Neural crest cell (in vitro differentiated cells): ENCODE data around the gene ZC3HAV1. TPM values are rescaled to one million over a fixed set of nuclear protein-coding genes. Genes with fewer than 3 reads are reported as not detected.
A peak's percentile ranks its signal among the peaks of the same experiment; 100 is the strongest.

ENCODE experiments used
- DNase-seq: peaks from one replicate; pipeline ENCODE4 v3.0.0; 2021; ENCODE audit warnings: low read depth, mixed read lengths, low spot score
- H3K27ac Mint-ChIP-seq: one replicate; pipeline ENCODE4 v1.8.0; 2021; ENCODE audit warnings: mild to moderate bottlenecking, mixed read lengths; ENCODE audit not compliant: unreplicated experiment
- H3K27me3 Mint-ChIP-seq: 2 replicates; pipeline ENCODE4 v1.8.0; 2021; ENCODE audit warnings: low read depth, mild to moderate bottlenecking, mixed read lengths
- H3K36me3 Mint-ChIP-seq: 2 replicates; pipeline ENCODE4 v1.8.0; 2021; ENCODE audit warnings: low read depth, mild to moderate bottlenecking, mixed read lengths
- H3K4me1 Mint-ChIP-seq: 2 replicates; pipeline ENCODE4 v1.8.0; 2021; ENCODE audit warnings: mixed read lengths
- H3K4me3 Mint-ChIP-seq: one replicate; pipeline ENCODE4 v1.8.0; 2021; ENCODE audit warnings: mild to moderate bottlenecking, mixed read lengths
- H3K9me3 Mint-ChIP-seq: 2 replicates; pipeline ENCODE4 v1.8.0; 2021; ENCODE audit warnings: mixed read lengths
- total RNA-seq: library from RNA; stranded (reverse); gene quantifications from 2 replicates; pipeline ENCODE4 v1.2.1, GENCODE V29; 2021
- TF ChIP-seq, protein P1 (sequence below): fragments of 200-600 bp; sonication (generic); conservative IDR thresholded peaks from 2 replicates; pipeline ENCODE4 v1.5.0; 2021; ENCODE audit warnings: antibody characterized with exemption, mild to moderate bottlenecking

ZC3HAV1 gene
- total RNA-seq, 1 donor from 2014 or later: 19.6 TPM

DNA sequence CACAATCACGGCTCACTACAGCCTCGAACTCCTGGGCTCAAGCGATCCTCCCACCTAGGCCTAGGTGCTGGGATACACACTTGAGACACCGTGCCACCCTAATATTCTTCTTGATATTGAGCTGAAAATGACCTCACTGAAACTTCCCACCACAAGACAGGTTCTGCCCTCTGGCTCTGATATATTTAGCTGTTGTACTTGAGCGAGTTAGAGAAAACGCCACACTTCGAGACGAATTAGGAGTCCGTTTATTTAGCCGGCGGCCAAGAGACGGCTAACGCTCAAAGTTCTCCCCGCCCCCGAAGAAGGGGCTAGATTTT, 17.9 kb downstream of the ZC3HAV1 start:
- H3K27ac Mint-ChIP-seq: no peak overlapping the region
- H3K9me3 Mint-ChIP-seq: peaks cover 11% of the 10 kb centered on the region
- H3K4me3 Mint-ChIP-seq: no peak overlapping the region
- DNase-seq: no peak
- peaks cover 6% of the 10 kb centered on the region for H3K4me1 Mint-ChIP-seq
- H3K27me3 Mint-ChIP-seq: no peaks in the 10 kb centered on the region
- TF ChIP-seq, protein P1, sequence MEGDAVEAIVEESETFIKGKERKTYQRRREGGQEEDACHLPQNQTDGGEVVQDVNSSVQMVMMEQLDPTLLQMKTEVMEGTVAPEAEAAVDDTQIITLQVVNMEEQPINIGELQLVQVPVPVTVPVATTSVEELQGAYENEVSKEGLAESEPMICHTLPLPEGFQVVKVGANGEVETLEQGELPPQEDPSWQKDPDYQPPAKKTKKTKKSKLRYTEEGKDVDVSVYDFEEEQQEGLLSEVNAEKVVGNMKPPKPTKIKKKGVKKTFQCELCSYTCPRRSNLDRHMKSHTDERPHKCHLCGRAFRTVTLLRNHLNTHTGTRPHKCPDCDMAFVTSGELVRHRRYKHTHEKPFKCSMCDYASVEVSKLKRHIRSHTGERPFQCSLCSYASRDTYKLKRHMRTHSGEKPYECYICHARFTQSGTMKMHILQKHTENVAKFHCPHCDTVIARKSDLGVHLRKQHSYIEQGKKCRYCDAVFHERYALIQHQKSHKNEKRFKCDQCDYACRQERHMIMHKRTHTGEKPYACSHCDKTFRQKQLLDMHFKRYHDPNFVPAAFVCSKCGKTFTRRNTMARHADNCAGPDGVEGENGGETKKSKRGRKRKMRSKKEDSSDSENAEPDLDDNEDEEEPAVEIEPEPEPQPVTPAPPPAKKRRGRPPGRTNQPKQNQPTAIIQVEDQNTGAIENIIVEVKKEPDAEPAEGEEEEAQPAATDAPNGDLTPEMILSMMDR: no peak
- peaks cover 19% of the 10 kb centered on the region for H3K36me3 Mint-ChIP-seq

DNA sequence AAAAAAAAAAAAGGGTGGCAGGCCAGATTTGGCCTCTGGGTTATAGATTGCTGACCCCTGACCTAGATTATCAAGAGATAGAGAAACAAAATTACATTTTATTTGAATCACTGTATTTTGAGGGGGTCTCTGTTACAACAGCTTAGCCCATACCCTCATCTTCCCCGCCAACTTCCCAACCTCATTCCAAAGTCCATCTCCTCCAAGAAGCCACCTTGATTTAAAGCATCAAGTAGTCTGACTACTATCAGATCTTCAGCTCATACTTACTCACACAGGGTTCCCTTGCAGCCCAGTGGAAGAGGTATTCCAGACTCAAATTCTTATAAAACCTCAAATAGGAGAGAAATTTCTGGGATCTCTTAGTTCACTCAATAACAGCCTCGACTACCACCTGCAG, 20.4 kb downstream of the ZC3HAV1 start:
- Mint-ChIP-seq H3K9me3 (peaks cover 11% of the 10 kb centered on the region), H3K27me3 (no peaks in the 10 kb centered on the region), H3K4me3 (no peak overlapping the region), H3K27ac (no peak overlapping the region), H3K4me1 (peaks cover under 1% of the 10 kb centered on the region), H3K36me3 (peaks cover 22% of the 10 kb centered on the region)
- TF ChIP-seq, protein P1: no peak
- no peak for DNase-seq

DNA sequence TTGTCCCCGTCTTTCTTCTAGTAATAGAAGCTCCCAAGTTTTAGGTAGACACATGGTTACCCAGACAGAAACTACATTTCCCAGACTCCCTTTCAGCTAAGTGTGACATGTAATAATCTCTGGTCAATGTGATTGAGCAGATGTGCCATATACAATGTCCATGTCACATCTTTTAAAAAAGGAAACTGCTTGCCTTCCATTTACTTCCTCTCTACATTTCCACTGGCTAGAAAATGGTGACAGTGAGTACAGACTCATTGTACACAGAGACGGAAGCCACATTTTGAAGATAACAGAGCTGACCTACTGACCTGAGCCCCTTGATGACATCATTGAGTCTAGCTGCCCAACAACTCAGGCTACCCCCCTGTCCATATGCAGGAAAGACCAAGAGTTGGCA, 21.3 kb downstream of the ZC3HAV1 start:
- peaks cover 22% of the 10 kb centered on the region for H3K36me3 Mint-ChIP-seq
- H3K9me3 Mint-ChIP-seq: peaks cover 11% of the 10 kb centered on the region

DNA sequence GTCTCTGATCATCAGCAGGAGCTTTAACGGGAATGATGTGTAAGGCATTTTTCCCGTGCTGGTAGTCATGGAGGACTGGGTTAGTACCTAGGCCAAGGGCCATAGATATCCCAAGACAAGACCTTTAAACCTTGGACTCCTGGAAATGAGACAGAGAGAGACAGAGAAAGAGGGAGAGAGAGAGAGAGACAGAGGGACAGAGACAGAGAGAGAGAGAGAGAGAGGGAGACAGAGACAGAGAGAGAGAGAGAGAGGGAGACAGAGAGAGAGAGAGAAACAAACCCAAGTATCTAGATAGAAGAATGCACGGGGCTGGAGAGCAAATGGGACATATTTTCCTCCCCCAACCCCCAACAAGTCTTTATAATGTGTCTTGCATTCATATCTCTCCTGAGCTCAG, 22.3 kb downstream of the ZC3HAV1 start:
- Mint-ChIP-seq H3K9me3 (peaks cover 11% of the 10 kb centered on the region), H3K4me3 (no peak overlapping the region), H3K27me3 (no peaks in the 10 kb centered on the region), H3K27ac (peak overlapping the region; percentile 14), H3K36me3 (peaks cover 22% of the 10 kb centered on the region), H3K4me1 (no peaks in the 10 kb centered on the region)
- DNase-seq: no peak
- TF ChIP-seq, protein P1: no peak

More for the DNA sequence above, 21.3 kb downstream of the ZC3HAV1 start:
- H3K27ac Mint-ChIP-seq: no peak overlapping the region
- no peaks in the 10 kb centered on the region for H3K27me3 Mint-ChIP-seq
- DNase-seq: no peak
- no peak overlapping the region for H3K4me3 Mint-ChIP-seq
- TF ChIP-seq, protein P1: no peak
- no peaks in the 10 kb centered on the region for H3K4me1 Mint-ChIP-seq

DNA sequence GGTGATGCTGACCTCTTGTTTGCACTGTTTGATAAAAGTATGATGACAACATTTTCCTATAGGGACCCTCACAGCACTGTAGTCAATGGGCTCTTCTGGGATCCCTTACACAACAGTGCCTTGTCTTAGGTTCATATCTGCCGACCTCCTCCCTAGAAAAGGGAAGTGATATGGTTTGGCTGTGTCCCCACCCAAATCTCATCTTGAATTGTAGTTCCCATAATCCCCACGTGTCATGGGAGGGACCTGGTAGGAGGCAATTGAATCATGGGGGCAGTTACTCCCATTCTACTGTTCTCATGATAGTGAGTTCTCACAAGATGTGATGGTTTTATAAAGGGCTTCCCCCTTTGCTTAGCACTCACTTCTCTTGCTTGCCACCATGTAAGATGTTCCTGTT, 23.1 kb downstream of the ZC3HAV1 start:
- peaks cover 22% of the 10 kb centered on the region for H3K36me3 Mint-ChIP-seq
- no peak for DNase-seq
- H3K9me3 Mint-ChIP-seq: peaks cover 11% of the 10 kb centered on the region
- H3K4me1 Mint-ChIP-seq: no peaks in the 10 kb centered on the region
- H3K27ac Mint-ChIP-seq: no peak overlapping the region
- TF ChIP-seq, protein P1: no peak
- H3K27me3 Mint-ChIP-seq: no peaks in the 10 kb centered on the region
- no peak overlapping the region for H3K4me3 Mint-ChIP-seq

DNA sequence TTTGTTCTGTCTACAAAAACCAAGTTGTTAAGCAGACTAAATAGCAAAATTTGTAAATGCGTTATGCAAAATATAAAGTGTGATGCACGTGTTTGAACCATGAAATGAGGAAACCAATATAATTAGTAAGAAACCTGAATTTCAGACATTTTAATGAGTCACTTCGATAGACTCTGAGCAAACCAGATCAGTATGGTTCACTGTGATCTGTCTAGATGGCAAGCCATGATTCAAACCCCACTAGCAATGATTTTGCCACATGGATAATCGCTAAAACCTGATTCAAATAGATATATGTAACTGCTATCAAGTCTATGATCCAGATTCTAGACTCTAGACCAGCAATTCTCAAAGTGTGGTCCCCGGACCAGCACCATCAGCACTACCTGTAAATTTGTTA, 24.8 kb downstream of the ZC3HAV1 start:
- H3K4me3 Mint-ChIP-seq: no peak overlapping the region
- H3K4me1 Mint-ChIP-seq: no peaks in the 10 kb centered on the region
- H3K27me3 Mint-ChIP-seq: no peaks in the 10 kb centered on the region
- TF ChIP-seq, protein P1: no peak
- no peak for DNase-seq
- no peak overlapping the region for H3K27ac Mint-ChIP-seq
- peaks cover 22% of the 10 kb centered on the region for H3K36me3 Mint-ChIP-seq
- H3K9me3 Mint-ChIP-seq: peaks cover 11% of the 10 kb centered on the region
